Stimulated activated CD8-positive, alpha-beta memory T cell treated with anti-CD3 and anti-CD28 coated beads, Interleukin-15, amount 100 ng/mL, for 4 hours (primary cell): Measurements from ENCODE around the gene TEC.

ENCODE experiments used
- DNase-seq, 2 donors: peaks; one replicate each; pipeline ENCODE4 v3.0.0-alpha.2; 2020; ENCODE audit warnings: low read depth in 2 of 2

The TEC gene

GRCh38 chr4:48269861-48270522 is 354 bp upstream of the TEC start:
- DNase-seq = peak; percentile 75 to 78

- no peak for DNase-seq
Measured at GRCh38 chr4:48267574-48267973, 2.1 kb downstream of the TEC start.

DNA sequence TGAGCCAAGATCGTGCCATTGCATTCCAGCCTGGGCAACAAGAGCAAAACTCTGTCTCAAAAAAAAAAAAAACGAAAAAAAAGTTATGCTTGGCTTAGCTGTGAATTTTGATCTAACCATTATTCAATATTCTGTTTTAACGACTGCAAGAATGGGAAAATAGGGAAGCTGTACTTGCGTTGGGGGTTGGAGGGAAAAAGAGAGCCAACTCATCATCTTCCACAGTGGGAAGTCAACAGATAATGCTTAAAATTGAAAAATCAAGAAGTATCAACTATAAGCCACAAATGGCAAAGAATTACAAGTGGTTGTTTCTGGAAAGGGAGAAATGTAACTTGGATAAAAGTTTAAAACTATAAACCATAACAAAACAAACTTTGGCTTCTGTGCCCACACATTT is 2.9 kb downstream of the TEC start:
- DNase-seq = no peak

DNA sequence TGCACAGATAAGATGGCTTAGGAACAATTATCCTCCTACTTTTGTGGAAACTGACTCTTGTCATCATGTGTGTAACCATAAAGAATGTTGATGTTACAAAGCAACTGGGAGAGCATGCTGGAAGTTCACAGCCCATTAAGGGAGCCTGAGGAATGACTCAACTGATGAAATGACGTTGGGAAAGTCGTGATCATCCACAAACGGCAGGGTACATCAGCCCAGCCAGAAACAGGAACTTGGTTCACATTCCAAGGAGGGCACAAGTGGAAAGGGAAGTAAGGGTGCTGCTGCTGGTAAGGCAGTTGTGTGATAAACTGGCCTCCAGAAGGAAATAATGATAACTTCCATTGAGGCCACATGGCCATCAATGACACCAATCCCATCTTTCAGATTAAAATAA is 6.7 kb downstream of the TEC start:
- DNase-seq = no peak

GRCh38 chr4:48262484-48262883 is 7.2 kb downstream of the TEC start:
- no peak for DNase-seq

- no peak for DNase-seq
Measured at GRCh38 chr4:48261281-48261680, 8.4 kb downstream of the TEC start.

DNA sequence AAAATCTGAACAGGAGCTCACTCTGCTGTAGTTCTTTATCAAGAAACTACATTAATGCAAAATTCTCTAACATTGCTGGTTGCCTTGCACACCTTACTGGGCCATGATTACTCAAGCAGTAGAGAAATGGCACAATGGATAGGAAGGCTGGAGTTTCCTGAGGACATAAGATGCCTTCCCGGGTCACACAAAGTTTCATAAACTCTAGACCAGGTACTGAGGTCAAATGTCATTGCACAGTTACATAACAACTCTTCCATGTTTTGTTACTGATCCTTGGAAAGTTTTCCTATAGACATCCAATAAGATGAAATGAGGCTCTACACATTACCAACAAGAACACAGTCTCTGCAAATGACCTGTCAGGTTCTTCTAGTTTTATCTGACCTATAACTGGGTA is 9.9 kb downstream of the TEC start:
- DNase-seq = no peak

- DNase-seq = no peak
Measured at GRCh38 chr4:48258845-48259397, 10.7 kb downstream of the TEC start.

DNA sequence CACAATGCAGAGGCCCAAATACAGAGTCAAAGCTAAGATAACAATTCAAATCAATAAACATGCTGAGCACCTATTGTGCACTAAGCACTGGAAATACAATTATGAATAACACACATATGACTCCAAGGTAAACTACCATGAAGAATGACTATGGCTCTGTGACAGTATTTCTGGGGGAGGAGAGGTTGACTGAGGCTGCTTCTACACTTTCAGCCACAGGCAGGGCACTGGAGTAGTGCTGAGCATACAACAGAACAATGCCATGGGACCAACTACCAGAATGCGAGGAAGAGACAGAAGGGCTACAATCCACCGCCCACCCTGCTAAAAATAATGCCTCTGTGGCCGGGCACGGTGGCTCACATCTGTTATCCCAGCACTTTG is 13.7 kb downstream of the TEC start:
- DNase-seq = no peak

DNA sequence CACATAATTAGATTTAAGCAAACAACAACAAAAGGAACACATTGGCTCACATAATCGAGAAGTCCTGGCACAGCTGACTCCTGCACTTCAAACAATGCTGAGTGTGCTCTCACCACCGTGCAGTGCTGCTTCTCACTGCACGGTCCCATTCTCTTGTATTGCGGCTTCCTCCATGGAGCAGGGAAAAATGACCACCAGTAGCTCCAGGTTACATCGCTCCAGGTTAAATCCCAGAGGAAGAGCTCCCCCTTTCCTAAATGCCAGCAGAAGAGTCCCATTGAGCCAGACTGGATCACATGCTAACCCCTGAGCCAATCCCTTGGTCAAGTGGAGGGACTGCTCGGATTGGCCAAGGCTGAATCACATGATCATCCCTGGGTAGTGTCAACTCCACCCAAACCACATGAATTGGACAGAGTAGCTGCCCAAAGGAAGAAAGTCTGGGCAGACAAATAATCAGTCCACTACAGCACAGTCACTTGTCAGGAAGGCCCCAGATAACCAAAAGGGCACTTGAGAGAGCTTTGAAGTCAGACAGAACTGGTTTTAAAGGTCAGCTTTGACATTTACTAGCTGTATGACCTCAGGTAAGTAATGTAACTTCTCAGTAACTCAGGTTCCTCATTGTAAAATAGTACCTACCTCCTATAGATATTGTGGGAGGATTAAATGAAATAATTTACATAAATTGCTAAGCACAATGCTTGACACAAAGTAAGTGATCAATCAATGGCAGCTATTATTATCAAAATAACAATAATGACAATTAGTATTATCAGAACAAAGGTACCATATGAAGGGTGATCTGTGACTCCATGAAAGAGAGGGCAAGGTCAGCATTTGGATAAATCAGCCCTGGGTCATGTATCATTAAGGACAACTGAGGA is 14.3 kb downstream of the TEC start:
- no peak for DNase-seq

GRCh38 chr4:48254381-48255071 is 15.1 kb downstream of the TEC start:
- DNase-seq = no peak

DNA sequence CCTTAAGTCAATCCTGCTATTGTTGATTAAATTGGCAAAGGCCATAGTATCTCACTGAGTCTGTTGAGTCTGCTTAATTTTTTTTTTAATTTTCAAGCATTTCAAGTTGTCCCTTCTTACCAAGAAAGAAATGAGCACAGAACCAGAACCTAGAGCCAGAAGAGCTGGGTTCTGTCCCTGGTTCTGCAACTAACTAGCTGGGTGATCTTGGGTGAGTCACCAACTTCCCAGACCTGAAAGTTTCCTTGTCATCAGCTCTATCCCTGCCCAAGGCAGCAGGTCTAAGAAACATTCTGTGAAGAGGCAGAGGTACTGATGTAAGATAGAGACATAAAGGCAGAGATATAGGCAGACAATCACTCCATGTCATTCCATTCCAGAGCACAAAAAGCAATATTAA is 17.3 kb downstream of the TEC start:
- no peak for DNase-seq

- no peak for DNase-seq
Measured at GRCh38 chr4:48250980-48251379, 18.7 kb downstream of the TEC start.

- DNase-seq = no peak
Measured at GRCh38 chr4:48250343-48250742, 19.3 kb downstream of the TEC start.

GRCh38 chr4:48249378-48249777 is 20.3 kb downstream of the TEC start:
- no peak for DNase-seq

- DNase-seq = no peak
Measured at GRCh38 chr4:48248559-48248953, 21.1 kb downstream of the TEC start.

- no peak for DNase-seq
Measured at GRCh38 chr4:48247878-48248558, 21.6 kb downstream of the TEC start.

- DNase-seq = no peak
Measured at GRCh38 chr4:48247142-48247877, 22.3 kb downstream of the TEC start.

DNA sequence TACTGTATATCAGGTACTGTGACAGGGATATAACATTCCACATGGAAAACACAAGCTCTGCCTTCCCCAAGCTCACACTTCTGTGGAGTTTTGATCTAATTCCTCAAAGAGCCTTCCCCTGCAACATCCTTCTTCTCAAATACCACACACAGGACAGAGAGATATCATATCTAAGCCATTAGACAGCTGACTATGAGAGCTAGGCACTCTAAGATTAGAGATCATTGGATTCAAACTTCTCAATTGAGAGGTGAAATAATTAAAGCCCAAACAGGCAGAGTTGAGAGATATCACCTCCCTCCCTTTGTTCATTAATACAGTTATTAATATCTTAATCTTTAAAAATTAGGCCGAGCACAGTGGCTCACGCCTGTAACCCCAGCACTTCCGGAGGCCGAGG is 25.0 kb downstream of the TEC start:
- DNase-seq = no peak

- DNase-seq = no peak
Measured at GRCh38 chr4:48243887-48244286, 25.8 kb downstream of the TEC start.

DNA sequence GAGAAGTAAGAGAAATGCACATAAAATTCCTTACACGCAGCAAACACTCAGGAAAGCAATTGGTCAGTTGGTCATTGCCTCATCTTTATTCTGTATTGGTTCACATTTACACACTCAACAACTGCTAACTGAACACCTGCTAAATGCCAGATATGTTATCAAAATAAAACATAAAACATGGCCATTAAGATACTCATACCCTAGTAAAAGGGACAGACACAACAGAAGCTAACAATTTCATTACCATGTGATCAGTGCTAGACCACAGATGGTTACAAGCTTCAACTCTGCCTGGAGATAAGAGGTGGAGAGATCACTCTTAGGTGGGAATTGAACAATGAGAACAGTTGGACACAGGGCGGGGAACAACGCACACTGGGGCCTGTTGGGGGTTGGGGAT is 26.2 kb downstream of the TEC start:
- no peak for DNase-seq
